Hepatocyte (in vitro differentiated cells): Measurements from ENCODE around the gene NDUFV1.

Experiments
- CTCF ChIP-seq: fragments of 200-600 bp; sonication (generic); IDR thresholded peaks from 2 replicates; pipeline ENCODE4 v1.5.1; 2016; ENCODE audit warnings: antibody characterized with exemption, mild to moderate bottlenecking; ENCODE audit not compliant: poor library complexity
- EZH2 ChIP-seq: fragments of 200-600 bp; sonication (generic); IDR thresholded peaks from 2 replicates; pipeline ENCODE4 v1.6.1; 2016; ENCODE audit warnings: antibody characterized with exemption, mild to moderate bottlenecking, borderline replicate concordance

DNA sequence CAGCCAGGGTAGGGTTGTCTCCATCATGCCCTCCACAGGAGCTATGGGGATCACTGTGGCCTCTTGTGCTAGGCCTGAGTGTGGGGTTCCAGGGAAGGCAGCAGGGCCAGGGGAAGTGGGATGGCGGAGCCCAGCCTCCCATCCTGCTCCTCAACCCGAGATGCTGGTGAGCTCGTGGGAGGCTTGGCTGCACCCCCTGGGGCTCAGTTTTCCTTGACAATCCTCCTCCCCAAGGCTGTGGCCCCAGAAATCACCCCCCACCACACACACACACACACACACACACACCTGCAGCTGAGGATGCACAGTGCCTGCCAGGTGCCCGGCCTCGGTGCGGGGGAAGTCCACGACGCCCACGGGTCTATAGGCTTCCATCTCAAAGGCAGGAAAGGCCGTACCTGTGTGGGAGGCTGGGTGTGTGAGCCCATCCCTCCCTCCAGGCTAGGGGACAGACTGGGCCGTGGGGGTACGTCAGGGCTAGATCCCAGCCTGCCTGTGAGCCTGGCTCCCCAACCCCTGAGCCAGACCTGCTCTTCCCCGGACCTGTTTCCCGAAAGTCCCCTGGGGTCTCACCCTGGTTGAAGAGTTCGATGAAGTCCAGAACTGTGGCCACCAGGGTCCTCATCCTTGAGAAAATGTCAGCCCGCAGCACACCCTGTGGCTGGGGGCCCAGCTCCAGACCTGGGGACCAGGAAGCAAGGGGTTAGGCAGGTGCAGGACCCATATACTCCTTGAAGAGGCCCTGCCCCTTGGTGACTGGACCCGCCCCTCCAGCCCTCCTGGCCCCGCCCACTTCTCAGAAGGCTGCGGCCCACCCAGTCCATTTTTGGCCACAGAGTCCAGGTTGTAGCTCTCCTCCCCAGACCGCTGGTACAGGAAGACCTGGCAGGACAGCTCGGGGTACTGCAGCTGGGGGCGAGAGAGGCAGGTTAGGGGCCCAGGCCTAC lies 38.0 kb downstream of the NDUFV1 start:
- TF ChIP-seq CTCF (no peak), EZH2 (no peak)
